HG03060 (cell line): ENCODE results near the gene EFNA4.

Source experiments
- ATAC-seq: cut with Tn5 transposase; IDR thresholded peaks from one replicate; pipeline ENCODE4 v1.9.1; 2021; ENCODE audit warnings: low read depth, moderate number of reproducible peaks; ENCODE audit not compliant: unreplicated experiment

The EFNA4 gene

DNA sequence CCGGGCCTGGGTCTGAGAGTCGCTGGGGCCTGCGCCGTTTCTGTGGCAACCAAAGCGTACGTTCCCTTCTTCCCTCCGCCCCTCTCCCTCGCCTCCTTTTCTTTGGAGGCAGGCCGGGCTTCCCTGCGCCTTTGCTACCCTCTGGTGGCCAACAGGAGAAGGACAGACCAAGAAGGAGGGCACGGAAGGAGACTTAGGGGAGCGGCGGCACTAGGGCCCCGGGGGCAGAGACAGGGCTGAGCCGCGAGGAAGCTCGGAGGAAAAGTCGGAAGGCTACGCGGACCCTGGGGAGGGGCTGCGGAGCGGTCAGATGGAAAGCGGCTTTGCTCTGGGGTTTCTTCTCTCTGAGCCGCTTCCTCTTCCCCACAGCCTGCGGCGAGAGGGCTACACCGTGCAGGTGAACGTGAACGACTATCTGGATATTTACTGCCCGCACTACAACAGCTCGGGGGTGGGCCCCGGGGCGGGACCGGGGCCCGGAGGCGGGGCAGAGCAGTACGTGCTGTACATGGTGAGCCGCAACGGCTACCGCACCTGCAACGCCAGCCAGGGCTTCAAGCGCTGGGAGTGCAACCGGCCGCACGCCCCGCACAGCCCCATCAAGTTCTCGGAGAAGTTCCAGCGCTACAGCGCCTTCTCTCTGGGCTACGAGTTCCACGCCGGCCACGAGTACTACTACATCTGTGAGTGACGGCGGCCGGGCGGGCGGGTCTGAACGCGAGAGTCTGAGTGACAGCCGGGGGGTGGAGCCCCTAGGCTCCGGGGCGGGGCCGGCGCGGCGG is 21.4 kb downstream of the EFNA4 start:
- peak; percentile 46 for ATAC-seq

DNA sequence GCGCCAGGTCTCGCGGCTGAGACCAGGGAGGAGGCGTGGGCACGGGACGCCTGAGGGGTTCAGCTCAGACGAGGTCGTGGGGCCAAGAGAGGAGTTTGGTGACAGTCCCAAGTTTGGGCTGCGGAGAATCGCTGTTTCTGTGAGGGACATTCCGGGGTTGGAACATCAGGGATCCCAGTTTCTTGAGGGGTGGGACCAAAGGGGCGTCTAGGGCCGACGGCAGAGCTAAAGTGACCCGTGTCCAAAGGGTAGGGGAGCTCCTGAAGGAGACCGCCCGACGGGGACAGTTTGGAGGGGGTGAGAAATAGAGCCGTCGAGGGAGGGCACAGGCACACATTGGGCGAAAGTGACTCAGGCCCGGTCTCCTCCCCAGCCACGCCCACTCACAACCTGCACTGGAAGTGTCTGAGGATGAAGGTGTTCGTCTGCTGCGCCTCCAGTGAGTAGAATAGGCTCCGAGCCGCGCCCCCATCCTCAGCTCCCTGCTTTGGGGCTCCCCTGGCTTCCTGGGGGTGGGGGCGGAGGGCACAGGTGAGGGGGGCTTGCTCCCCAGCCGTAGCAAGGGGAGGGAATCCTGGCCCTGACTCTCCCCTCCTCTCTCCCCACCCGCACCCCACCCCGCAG is 22.1 kb downstream of the EFNA4 start:
- ATAC-seq: no peak

DNA sequence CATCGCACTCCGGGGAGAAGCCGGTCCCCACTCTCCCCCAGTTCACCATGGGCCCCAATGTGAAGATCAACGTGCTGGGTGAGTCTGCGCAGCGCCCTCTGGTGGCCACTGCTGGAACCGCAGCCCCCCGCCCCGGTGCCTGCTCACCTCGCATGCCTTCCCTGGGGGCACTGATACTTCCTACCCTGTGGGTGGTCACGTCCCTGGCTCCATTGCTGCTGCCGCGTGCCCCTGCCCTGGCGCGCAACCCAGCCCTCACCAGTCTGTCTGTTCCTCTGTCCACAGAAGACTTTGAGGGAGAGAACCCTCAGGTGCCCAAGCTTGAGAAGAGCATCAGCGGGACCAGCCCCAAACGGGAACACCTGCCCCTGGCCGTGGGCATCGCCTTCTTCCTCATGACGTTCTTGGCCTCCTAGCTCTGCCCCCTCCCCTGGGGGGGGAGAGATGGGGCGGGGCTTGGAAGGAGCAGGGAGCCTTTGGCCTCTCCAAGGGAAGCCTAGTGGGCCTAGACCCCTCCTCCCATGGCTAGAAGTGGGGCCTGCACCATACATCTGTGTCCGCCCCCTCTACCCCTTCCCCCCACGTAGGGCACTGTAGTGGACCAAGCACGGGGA is 22.7 kb downstream of the EFNA4 start:
- no peak for ATAC-seq

DNA sequence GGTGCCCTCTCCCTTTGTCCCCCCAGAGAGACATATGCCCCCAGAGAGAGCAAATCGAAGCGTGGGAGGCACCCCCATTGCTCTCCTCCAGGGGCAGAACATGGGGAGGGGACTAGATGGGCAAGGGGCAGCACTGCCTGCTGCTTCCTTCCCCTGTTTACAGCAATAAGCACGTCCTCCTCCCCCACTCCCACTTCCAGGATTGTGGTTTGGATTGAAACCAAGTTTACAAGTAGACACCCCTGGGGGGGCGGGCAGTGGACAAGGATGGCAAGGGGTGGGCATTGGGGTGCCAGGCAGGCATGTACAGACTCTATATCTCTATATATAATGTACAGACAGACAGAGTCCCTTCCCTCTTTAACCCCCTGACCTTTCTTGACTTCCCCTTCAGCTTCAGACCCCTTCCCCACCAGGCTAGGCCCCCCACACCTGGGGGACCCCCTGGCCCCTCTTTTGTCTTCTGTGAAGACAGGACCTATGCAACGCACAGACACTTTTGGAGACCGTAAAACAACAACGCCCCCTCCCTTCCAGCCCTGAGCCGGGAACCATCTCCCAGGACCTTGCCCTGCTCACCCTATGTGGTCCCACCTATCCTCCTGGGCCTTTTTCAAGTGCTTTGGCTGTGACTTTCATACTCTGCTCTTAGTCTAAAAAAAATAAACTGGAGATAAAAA is 23.5 kb downstream of the EFNA4 start:
- no peak for ATAC-seq

DNA sequence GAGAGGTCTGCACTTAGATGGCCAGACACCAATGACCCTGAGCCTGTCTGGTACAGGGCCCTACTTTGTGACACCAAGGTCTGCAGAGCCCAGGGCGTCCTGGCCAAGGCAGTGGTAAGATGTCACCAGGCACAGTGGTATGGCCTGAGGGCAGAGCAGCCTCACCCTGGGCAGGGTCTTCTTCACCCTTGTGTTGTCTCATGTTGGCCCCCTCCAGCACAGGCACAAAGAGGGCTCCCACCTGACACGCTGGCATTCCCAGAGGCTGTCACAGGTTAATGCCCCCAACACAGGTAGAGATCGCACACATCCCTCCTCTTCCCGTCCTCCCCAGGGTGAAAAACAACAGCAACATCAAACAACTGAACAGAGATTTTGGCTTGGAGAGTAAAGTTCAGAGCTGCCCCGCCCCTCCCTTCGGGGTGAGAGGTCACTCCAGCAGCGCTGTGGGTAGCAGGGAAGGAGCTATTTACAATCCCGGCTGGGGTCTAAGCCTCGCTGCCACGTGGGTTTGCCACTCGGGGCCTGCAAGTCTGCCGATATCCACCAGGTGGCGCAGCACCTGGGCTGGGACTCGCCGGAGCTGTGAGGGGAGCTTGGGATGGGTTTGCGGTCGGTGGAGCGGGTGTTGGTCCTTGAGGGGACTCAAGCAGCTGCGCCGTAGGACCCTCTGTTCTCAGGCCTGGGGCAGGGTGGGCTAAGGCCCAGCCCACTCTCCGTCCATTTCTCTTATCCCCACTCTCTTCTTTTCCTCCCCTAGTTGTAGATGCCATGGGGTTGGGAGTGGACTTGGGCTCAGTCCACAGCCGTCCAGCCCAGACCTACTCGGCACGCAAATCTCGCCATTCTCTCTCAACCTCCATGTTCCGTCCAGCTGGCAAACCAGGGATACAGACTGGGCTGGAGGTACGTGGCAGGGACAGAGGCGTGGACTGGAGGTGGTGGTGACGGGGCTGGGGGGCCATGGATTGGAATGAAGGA is 27.8 kb downstream of the EFNA4 start:
- ATAC-seq: no peak

DNA sequence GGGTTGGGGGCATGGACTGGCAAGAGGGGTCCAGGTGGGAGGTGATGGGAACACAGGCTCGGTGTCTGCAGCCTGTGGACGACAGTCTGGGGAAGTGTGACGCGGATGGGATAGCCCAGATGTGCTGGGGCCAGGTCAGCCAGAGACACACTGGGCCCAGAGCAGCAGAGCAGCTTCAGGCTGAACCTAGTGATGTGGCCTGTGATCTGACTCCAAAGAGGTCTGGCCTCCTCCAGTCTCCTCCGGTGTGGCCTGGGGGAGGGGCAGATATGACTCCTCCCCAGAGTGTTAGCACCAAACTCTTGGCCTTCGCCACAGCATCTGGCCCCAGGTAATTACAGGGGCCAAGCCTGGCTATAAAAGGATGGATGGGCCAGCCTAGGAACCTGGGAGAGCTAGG is 28.6 kb downstream of the EFNA4 start:
- ATAC-seq: no peak

DNA sequence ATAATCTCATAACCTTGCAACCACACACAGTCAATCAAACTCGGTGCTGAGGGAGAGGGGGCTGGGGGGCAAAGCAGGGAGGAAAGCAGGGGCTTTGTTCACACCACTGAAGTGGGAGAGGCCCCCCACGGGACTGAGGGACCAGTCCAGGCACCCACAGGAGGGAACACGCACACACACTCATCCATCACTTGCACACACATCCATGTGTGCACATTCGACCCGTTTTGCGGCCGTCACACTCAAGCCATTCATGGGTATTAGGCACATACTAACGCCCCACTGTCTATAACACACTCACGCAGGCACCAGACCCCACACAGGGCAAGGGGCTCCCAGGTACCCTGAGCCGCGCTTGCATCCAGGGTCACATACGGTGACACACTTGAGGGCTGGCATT is 29.1 kb downstream of the EFNA4 start:
- no peak for ATAC-seq

DNA sequence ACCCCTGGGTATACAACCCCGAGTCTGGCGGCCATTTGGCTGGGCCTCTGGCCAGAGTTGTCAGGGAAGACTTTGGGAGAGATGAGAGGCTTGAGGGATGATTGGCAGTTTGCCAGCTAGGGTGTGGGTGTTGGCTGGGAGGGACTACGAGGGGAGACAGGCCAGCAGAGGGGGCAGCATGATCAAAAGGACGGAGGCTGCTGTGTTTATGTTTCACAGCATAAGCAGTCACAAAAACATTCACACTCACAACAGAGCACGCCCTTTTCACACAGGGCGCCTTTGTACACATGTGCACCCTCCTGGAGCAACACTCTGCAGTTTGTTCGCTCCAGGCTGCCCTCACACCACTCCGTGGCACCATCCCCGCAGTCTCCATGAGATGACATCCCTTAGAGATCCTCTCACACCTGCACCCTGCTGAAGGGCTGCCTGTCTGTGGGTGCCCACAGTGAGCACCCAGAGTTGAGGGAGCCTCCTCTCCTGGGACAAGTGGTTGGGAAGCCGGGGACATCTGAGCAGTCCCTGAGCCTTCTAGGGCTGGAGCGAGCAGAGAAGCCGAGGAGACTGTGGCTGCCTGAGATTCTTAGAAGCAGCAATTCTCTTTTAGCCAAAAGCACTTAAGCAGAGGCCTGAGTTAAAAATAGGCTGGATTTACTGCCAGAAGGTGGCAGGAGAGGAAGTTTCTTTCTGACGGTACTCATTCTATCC is 30.5 kb downstream of the EFNA4 start:
- no peak for ATAC-seq

DNA sequence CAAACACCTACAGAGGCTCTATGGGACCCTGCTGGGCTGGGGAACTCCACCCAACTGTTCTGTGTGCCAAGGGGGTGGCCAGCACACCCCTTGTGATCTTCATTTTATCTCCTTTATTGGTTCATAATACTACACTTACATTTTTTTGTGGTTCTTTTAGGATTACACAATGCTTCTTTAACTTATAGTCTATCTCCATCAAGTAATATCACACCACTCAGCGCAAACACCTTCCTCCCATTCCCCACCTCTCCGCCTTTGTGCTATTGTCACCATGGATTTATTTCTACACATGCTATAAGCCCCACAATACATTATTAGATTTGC is 31.0 kb downstream of the EFNA4 start:
- no peak for ATAC-seq

DNA sequence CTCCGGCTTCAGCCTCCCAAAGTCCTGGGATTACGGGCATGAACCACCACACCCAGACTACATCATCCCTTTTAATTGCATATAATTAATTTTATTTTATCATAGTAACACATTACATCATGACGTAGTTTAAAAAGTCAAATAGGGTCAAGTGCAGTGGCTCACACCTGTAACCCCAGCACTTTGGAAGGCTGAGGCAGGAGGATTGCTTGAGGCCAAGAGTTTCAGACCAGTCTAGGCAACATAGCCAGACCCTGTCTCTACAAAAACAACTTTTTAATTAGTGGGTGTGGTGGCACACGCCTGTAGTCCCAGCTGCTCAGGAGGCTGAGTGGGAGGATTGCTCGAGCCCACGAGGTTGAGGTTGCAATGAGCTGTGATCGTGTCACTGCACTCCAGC is 35.8 kb downstream of the EFNA4 start:
- no peak for ATAC-seq

DNA sequence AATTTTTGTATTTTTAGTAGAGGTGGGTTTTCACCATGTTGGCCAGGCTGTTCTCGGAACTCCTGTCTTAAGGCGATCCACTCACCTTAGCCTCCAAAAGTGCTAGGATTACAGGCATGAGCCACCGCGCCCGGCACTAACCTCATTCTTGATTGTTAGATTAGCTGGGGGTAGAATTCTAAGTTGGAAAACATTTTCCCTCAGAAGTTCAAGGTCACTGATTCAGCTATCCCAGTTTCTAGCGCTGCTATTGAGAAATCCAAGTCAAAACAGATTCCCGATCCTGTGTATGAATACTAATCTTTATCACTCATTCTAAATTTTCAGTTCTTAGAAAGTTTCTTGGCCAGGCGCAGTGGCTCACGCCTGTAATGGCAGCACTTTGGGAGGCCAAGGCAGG is 39.8 kb downstream of the EFNA4 start:
- no peak for ATAC-seq

DNA sequence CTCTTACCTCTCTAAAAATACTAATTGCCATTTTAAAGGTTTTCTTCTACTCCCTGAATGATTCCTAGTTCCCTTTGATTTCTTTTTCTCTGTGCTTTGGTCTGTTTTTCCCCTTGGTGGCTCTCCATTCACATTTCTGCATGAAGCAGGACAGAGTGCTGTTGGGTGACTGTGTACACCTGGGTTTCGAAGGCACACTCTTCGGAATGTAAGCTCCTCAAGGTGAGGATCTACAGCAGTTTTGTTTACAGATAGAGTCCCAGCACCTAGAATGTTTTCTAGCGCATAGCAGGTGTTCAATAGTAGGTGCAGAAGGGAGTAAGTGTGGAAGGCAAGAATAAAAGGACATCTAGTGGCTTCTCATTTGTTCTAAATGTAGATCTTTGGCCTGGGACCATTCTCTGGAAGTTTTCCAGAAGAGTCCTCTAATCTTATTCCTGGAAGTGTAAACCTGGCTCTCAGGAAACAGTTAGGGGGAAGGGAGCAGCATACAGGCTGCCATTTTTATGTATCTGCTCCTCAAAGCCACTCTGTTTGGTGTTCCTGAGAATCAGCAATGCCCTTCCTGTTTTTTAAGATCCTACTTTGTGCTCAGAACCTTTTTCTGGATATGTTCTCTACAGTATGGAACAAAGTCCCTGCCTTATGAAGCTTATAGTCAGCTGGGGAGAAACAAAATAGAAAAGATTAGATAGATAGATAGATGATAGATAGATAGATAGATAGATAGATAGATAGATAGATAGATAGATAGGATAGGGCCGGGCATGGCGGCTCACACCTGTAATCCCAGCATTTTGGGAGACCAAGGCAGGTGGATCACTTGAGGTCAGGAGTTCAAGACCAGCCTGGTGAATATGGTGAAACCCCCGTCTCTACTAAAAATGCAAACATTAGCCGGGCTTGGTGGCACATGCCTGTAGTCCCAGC is 41.3 kb downstream of the EFNA4 start:
- ATAC-seq: no peak

DNA sequence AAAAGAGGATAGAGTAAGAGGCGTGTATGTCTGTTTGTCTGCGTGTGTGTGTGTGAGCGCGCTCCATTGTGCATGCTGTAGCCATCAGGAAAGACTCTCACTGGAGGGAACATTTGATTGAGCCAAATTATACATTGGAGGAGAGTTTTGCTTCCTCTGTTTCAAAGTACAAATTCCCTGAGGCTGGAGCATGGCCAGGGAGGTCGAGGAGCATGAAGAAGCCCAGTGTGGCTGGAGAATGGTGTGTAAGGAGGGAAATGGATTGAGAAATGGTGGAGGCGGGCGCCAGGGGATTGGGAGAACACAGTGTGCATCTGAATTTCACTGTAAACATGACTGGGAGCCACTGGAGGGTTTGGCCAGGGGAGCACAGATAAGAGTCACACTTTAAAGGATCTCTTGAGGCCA is 42.1 kb downstream of the EFNA4 start:
- ATAC-seq: no peak

DNA sequence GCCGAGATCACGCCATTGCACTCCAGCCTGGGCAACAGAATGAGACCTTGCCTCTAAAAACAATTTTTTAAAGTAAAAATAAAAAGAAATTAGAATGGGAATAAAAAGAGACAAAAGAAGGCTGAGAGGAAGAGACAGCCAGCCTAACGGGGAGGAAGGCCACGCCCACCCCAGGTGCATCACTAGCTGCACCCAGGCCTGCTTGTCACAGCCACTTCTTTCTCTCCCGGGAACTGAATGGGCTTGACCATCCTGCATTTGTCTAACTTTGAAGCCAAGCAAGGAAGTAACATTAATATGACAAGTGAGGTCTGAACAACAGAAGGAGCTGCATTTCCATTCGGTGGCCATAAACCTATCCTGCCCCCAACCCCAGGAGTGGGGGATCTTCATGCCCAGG is 43.3 kb downstream of the EFNA4 start:
- no peak for ATAC-seq

DNA sequence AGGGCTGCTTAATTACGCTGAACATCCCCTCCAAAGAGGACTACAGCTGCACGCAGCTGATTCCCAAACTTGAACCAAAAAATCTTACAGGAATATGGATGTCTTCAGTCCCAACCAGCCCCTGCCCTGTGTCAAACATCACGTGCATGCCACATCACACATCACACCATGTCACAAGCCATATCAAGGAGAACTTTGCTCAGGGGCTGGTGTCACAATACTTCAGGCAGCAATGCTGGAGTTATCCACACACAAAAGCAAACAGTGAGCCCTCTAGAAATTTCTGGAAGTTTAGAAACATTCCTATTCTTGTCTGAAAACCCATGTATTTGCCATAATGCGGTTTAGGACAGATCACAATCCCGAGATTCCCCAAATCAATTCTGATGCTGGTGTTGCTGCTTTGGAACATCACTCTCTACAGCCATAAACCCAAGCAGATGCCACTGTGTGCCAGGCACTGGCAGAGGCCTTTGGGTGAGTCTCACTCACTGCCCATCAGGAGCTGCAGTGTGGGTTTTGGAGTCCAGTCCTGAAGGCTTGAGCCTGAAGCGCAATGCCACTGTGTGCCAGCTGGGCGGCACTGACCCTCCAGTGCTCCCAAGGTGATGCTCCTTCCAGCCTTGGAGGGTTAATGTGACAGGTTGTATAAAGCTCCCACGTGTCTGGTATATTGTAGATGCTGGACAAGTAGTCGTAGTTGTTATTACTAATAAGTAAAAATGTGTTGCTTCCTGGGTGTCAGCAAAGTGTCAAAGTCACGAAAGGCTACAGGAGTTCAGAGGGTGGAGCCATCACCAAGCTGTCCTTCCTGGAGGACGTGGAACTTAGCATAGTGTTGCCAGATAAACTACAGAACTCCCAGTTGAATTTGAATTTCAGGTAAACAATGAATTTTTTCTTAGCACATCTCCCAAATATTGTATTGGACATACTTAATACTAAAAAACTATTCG is 44.0 kb downstream of the EFNA4 start:
- no peak for ATAC-seq

DNA sequence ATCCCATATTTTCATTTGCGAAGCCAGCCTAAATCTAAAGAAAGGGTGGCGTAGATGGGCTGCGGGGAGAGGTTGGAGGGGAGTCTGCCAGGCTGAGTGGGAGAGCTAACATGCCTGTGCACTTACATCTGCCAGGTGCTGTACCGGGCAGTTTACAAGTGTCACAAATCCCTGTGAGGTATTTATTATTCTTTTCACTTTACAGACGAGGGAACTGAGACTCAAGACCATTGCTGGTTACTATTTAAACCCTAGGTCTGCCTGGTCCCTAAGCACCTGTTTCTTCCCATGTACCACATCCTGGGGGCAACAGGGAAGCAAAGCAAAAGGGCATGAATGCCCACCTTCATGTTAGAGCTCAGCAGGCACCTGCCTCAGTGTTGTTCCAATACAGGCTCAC is 44.8 kb downstream of the EFNA4 start:
- no peak for ATAC-seq

DNA sequence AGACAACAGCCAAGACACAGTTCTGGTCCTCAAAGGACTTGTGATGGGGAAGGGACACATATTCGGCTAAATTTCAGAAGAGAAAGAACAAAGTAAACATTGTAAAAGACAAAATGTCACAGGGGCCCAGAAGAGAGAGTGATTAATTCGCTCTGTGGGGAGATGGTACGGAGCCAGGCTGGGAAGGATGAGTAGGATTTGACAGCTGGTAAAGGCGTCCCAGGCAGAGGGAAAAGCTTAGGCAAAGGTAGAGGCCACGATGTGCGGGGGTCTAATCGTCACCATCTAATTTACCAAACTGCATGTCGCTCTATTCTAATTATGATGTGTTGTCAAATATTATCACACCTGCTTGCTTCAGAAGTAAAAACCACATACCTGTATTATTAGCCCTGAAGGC is 46.8 kb downstream of the EFNA4 start:
- no peak for ATAC-seq

DNA sequence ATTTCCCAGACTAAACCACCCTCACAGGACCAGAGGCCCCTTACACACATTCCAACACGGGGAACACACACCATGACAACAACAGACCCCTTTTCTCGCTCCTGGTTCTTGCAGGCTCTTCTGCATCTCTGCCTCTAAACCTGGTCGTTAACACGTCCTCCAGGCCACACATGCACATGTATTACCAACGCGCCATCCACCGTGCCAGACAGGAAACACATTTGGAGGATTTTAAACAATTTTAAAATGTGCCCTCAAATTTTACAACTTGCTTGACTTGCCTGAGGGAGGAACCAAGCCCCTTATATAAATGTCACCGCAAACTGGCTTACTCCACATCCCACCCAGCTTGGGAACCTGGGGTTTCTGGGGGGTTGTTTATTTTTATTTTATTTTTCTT is 47.3 kb downstream of the EFNA4 start:
- ATAC-seq: no peak
